ENCODE results near the gene EHD4. TPM values are rescaled to one million over a fixed set of nuclear protein-coding genes. Genes with fewer than 3 reads are reported as not detected.

The EHD4 gene
- total and polyA plus RNA-seq, 2 donors: 7.3 to 11.8 TPM

- Histone ChIP-seq H3K4me3 (ENCODE audit: low read length in 2 of 2) (no peak overlapping the region), H3K36me3 (ENCODE audit: control insufficient read depth in 2 of 2, insufficient read depth in 2 of 2, low read length in 1 of 2) (no peaks in the 10 kb centered on the region), H3K27me3 (ENCODE audit: control insufficient read depth in 2 of 2, insufficient read depth in 1 of 2, low read length in 1 of 2) (no peaks in the 10 kb centered on the region), H3K27ac (ENCODE audit: low read depth in 1 of 2, low read length in 1 of 2) (no peak overlapping the region), H3K4me1 (ENCODE audit: control insufficient read depth in 2 of 2, insufficient read depth in 2 of 2, low read length in 2 of 2) (peaks cover 0 to 9% of the 10 kb centered on the region in 2 donors), H3K9me3 (ENCODE audit: control insufficient read depth in 2 of 2, insufficient read depth in 1 of 2, low read length in 1 of 2) (no peaks in the 10 kb centered on the region)
- 85% methylated on average over 9 of the region's 9 CpGs for WGBS
- DNase-seq (ENCODE audit: low read depth in 6 of 9, low spot score in 9 of 9): no peak
Observed at GRCh38 chr15:41922353-41922752, 50.0 kb downstream of the EHD4 start.

GRCh38 chr15:41921639-41922038 is 50.7 kb downstream of the EHD4 start:
- H3K27ac ChIP-seq (ENCODE audit: low read depth in 1 of 2, low read length in 1 of 2): no peak overlapping the region
- WGBS: 88% methylated on average over 5 of the region's 5 CpGs
- no peak overlapping the region for H3K4me3 ChIP-seq (ENCODE audit: low read length in 2 of 2)
- H3K36me3 ChIP-seq (ENCODE audit: control insufficient read depth in 2 of 2, insufficient read depth in 2 of 2, low read length in 1 of 2): no peaks in the 10 kb centered on the region
- DNase-seq (ENCODE audit: low read depth in 6 of 9, low spot score in 9 of 9): no peak
- H3K27me3 ChIP-seq (ENCODE audit: control insufficient read depth in 2 of 2, insufficient read depth in 1 of 2, low read length in 1 of 2): no peaks in the 10 kb centered on the region
- peaks cover 0 to 8% of the 10 kb centered on the region in 2 donors for H3K4me1 ChIP-seq (ENCODE audit: control insufficient read depth in 2 of 2, insufficient read depth in 2 of 2, low read length in 2 of 2)
- H3K9me3 ChIP-seq (ENCODE audit: control insufficient read depth in 2 of 2, insufficient read depth in 1 of 2, low read length in 1 of 2): no peaks in the 10 kb centered on the region

- Histone ChIP-seq H3K36me3 (ENCODE audit: control insufficient read depth in 2 of 2, insufficient read depth in 2 of 2, low read length in 1 of 2) (no peaks in the 10 kb centered on the region), H3K4me3 (ENCODE audit: low read length in 2 of 2) (no peak overlapping the region), H3K27ac (ENCODE audit: low read depth in 1 of 2, low read length in 1 of 2) (no peak overlapping the region), H3K4me1 (ENCODE audit: control insufficient read depth in 2 of 2, insufficient read depth in 2 of 2, low read length in 2 of 2) (peaks cover 0 to 7% of the 10 kb centered on the region in 2 donors), H3K27me3 (ENCODE audit: control insufficient read depth in 2 of 2, insufficient read depth in 1 of 2, low read length in 1 of 2) (no peaks in the 10 kb centered on the region), H3K9me3 (ENCODE audit: control insufficient read depth in 2 of 2, insufficient read depth in 1 of 2, low read length in 1 of 2) (no peaks in the 10 kb centered on the region)
- DNase-seq (ENCODE audit: low read depth in 6 of 9, low spot score in 9 of 9): no peak
- WGBS: 96% methylated on average over 9 of the region's 9 CpGs
Observed at GRCh38 chr15:41921167-41921566, 51.2 kb downstream of the EHD4 start.

- no peaks in the 10 kb centered on the region for H3K9me3 ChIP-seq (ENCODE audit: control insufficient read depth in 2 of 2, insufficient read depth in 1 of 2, low read length in 1 of 2)
- 94% methylated on average over 3 of the region's 3 CpGs for WGBS
- no peak for DNase-seq (ENCODE audit: low read depth in 6 of 9, low spot score in 9 of 9)
- H3K4me3 ChIP-seq (ENCODE audit: low read length in 2 of 2): no peak overlapping the region
- peaks cover 0 to 5% of the 10 kb centered on the region in 2 donors for H3K4me1 ChIP-seq (ENCODE audit: control insufficient read depth in 2 of 2, insufficient read depth in 2 of 2, low read length in 2 of 2)
- no peaks in the 10 kb centered on the region for H3K36me3 ChIP-seq (ENCODE audit: control insufficient read depth in 2 of 2, insufficient read depth in 2 of 2, low read length in 1 of 2)
- no peak overlapping the region for H3K27ac ChIP-seq (ENCODE audit: low read depth in 1 of 2, low read length in 1 of 2)
- no peaks in the 10 kb centered on the region for H3K27me3 ChIP-seq (ENCODE audit: control insufficient read depth in 2 of 2, insufficient read depth in 1 of 2, low read length in 1 of 2)
Observed at GRCh38 chr15:41919954-41920538, 52.3 kb downstream of the EHD4 start.

- WGBS: 98% methylated on average over 30 of the region's 30 CpGs
- DNase-seq (ENCODE audit: low read depth in 6 of 9, low spot score in 9 of 9): no peak
Observed at GRCh38 chr15:41919201-41919820, 53.0 kb downstream of the EHD4 start.

GRCh38 chr15:41918506-41919126 is 53.7 kb downstream of the EHD4 start:
- no peaks in the 10 kb centered on the region for H3K27me3 ChIP-seq (ENCODE audit: control insufficient read depth in 2 of 2, insufficient read depth in 1 of 2, low read length in 1 of 2)
- no peak overlapping the region for H3K4me3 ChIP-seq (ENCODE audit: low read length in 2 of 2)
- H3K36me3 ChIP-seq (ENCODE audit: control insufficient read depth in 2 of 2, insufficient read depth in 2 of 2, low read length in 1 of 2): no peaks in the 10 kb centered on the region
- WGBS: 97% methylated on average over 8 of the region's 8 CpGs
- H3K9me3 ChIP-seq (ENCODE audit: control insufficient read depth in 2 of 2, insufficient read depth in 1 of 2, low read length in 1 of 2): no peaks in the 10 kb centered on the region
- no peak overlapping the region for H3K27ac ChIP-seq (ENCODE audit: low read depth in 1 of 2, low read length in 1 of 2)
- H3K4me1 ChIP-seq (ENCODE audit: control insufficient read depth in 2 of 2, insufficient read depth in 2 of 2, low read length in 2 of 2): peaks cover 0 to 9% of the 10 kb centered on the region in 2 donors
- DNase-seq (ENCODE audit: low read depth in 6 of 9, low spot score in 9 of 9): no peak

More at GRCh38 chr15:41919201-41919820, 53.0 kb downstream of the EHD4 start:
- Histone ChIP-seq H3K36me3 (ENCODE audit: control insufficient read depth in 2 of 2, insufficient read depth in 2 of 2, low read length in 1 of 2) (no peaks in the 10 kb centered on the region), H3K27me3 (ENCODE audit: control insufficient read depth in 2 of 2, insufficient read depth in 1 of 2, low read length in 1 of 2) (no peaks in the 10 kb centered on the region), H3K27ac (ENCODE audit: low read depth in 1 of 2, low read length in 1 of 2) (no peak overlapping the region), H3K9me3 (ENCODE audit: control insufficient read depth in 2 of 2, insufficient read depth in 1 of 2, low read length in 1 of 2) (no peaks in the 10 kb centered on the region), H3K4me1 (ENCODE audit: control insufficient read depth in 2 of 2, insufficient read depth in 2 of 2, low read length in 2 of 2) (peaks cover 0 to 8% of the 10 kb centered on the region in 2 donors), H3K4me3 (ENCODE audit: low read length in 2 of 2) (no peak overlapping the region)

- Histone ChIP-seq H3K36me3 (ENCODE audit: control insufficient read depth in 2 of 2, insufficient read depth in 2 of 2, low read length in 1 of 2) (no peaks in the 10 kb centered on the region), H3K4me3 (ENCODE audit: low read length in 2 of 2) (no peak overlapping the region), H3K4me1 (ENCODE audit: control insufficient read depth in 2 of 2, insufficient read depth in 2 of 2, low read length in 2 of 2) (peaks cover 0 to 9% of the 10 kb centered on the region in 2 donors), H3K9me3 (ENCODE audit: control insufficient read depth in 2 of 2, insufficient read depth in 1 of 2, low read length in 1 of 2) (no peaks in the 10 kb centered on the region), H3K27me3 (ENCODE audit: control insufficient read depth in 2 of 2, insufficient read depth in 1 of 2, low read length in 1 of 2) (no peaks in the 10 kb centered on the region), H3K27ac (ENCODE audit: low read depth in 1 of 2, low read length in 1 of 2) (no peak overlapping the region)
- DNase-seq (ENCODE audit: low read depth in 6 of 9, low spot score in 9 of 9): no peak
- 93% methylated on average over 10 of the region's 10 CpGs for WGBS
Observed at GRCh38 chr15:41917767-41918430, 54.5 kb downstream of the EHD4 start.

GRCh38 chr15:41915255-41915994 is 56.9 kb downstream of the EHD4 start:
- DNase-seq (ENCODE audit: low read depth in 6 of 9, low spot score in 9 of 9): no peak
- 96% methylated on average over 6 of the region's 6 CpGs for WGBS
- no peaks in the 10 kb centered on the region for H3K36me3 ChIP-seq (ENCODE audit: control insufficient read depth in 2 of 2, insufficient read depth in 2 of 2, low read length in 1 of 2)
- no peak overlapping the region for H3K27ac ChIP-seq (ENCODE audit: low read depth in 1 of 2, low read length in 1 of 2)
- no peak overlapping the region for H3K4me3 ChIP-seq (ENCODE audit: low read length in 2 of 2)
- no peaks in the 10 kb centered on the region for H3K9me3 ChIP-seq (ENCODE audit: control insufficient read depth in 2 of 2, insufficient read depth in 1 of 2, low read length in 1 of 2)
- H3K27me3 ChIP-seq (ENCODE audit: control insufficient read depth in 2 of 2, insufficient read depth in 1 of 2, low read length in 1 of 2): no peaks in the 10 kb centered on the region
- peaks cover 0 to 9% of the 10 kb centered on the region in 2 donors for H3K4me1 ChIP-seq (ENCODE audit: control insufficient read depth in 2 of 2, insufficient read depth in 2 of 2, low read length in 2 of 2)
